Neural cell (in vitro differentiated cells): ENCODE measurements around the gene ZNF862.

Source experiments
- CTCF ChIP-seq: fragments of 450-650 bp; IDR thresholded peaks from 2 replicates; pipeline ENCODE4 v1.5.1; 2014; ENCODE audit warnings: antibody characterized with exemption, mild to moderate bottlenecking, moderate library complexity; ENCODE audit not compliant: poor library complexity, severe bottlenecking
- EP300 ChIP-seq: fragments of 450-650 bp; conservative IDR thresholded peaks from 2 replicates; pipeline ENCODE4 v1.6.1; 2014; ENCODE audit warnings: antibody characterized with exemption, mild to moderate bottlenecking, moderate library complexity; ENCODE audit not compliant: poor library complexity, severe bottlenecking
- TF ChIP-seq, protein P1 (sequence below): IDR thresholded peaks from 2 replicates; pipeline ENCODE4 v1.6.1; 2012; ENCODE audit warnings: borderline replicate concordance

DNA sequence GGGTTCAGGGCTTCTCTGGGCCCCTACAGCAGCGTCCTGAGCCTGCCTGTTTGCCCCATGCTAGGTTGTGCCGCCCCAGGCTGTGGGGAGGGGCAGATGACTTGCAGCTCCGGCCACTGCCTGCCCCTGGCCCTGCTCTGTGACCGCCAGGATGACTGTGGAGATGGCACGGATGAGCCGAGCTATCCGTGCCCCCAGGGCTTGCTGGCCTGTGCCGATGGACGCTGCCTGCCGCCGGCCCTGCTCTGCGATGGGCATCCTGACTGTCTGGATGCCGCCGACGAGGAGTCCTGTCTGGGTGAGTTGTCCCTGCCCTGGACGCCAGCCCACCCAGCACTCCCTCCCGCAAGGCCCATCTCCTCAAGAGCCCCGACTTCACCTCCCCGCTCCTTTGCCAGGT, 49.1 kb upstream of the ZNF862 start:
- TF ChIP-seq, protein P1, sequence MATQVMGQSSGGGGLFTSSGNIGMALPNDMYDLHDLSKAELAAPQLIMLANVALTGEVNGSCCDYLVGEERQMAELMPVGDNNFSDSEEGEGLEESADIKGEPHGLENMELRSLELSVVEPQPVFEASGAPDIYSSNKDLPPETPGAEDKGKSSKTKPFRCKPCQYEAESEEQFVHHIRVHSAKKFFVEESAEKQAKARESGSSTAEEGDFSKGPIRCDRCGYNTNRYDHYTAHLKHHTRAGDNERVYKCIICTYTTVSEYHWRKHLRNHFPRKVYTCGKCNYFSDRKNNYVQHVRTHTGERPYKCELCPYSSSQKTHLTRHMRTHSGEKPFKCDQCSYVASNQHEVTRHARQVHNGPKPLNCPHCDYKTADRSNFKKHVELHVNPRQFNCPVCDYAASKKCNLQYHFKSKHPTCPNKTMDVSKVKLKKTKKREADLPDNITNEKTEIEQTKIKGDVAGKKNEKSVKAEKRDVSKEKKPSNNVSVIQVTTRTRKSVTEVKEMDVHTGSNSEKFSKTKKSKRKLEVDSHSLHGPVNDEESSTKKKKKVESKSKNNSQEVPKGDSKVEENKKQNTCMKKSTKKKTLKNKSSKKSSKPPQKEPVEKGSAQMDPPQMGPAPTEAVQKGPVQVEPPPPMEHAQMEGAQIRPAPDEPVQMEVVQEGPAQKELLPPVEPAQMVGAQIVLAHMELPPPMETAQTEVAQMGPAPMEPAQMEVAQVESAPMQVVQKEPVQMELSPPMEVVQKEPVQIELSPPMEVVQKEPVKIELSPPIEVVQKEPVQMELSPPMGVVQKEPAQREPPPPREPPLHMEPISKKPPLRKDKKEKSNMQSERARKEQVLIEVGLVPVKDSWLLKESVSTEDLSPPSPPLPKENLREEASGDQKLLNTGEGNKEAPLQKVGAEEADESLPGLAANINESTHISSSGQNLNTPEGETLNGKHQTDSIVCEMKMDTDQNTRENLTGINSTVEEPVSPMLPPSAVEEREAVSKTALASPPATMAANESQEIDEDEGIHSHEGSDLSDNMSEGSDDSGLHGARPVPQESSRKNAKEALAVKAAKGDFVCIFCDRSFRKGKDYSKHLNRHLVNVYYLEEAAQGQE, result no peak
- TF ChIP-seq CTCF (no peak), EP300 (no peak)
